Measurements from ENCODE around the gene OR1G1. TPM values are rescaled to one million over a fixed set of nuclear protein-coding genes. Genes with fewer than 3 reads are reported as not detected.

OR1G1 gene
- not detected in 2 replicates for total RNA-seq
- not detected in 2 replicates for polyA plus RNA-seq
- polyA plus RNA-seq (2011; cell fraction: cytosol; rRNA removed): not detected in 2 replicates
- polyA plus RNA-seq (2011; cell fraction: nucleus; rRNA removed): not detected in 2 replicates
- polyA plus RNA-seq (2012): not detected in 2 replicates
- not detected in 2 replicates for polyA minus RNA-seq
- not detected for polyA minus RNA-seq (2011; cell fraction: cytosol; rRNA and poly(A)+ RNA removed)
- not detected in 2 replicates for polyA minus RNA-seq (2011; cell fraction: nucleus; rRNA and poly(A)+ RNA removed)
- Bru-seq, nascent RNA: not detected
- not detected for BruChase-seq, experiment 1, labeled RNA remaining after a 6-hour chase
- BruChase-seq, experiment 2, labeled RNA remaining after a 2-hour chase: not detected
- long read RNA-seq: 0 reads

DNA sequence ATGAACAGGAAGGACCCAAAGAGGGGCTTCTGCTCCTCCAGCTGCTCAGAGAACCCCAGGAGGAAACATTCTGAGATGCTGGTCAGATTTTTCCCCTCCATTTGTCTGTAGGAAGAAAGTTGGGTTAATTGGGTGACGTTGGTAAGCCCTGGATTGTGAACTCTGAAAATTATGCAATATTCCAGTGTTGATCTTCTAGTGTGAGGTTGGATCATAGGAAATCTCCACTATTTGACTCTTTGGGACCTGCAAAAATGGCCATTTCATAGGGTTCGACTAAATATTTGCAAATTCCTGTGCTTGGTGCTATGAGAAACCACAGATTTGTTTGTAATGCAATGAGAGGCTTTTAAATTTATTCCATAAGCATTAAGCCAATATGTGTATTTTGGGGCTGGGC, at the start of gene OR1G1:
Gene OR1G1 (minus strand): TSS at position 101 of the 400 bp plus-strand sequence. CDS start 0 bp downstream, at position 101.
- TF ChIP-seq JUN (IDR thresholded peaks at IDR 0.05; ENCODE audit: borderline replicate concordance, insufficient read depth, insufficient read length, low read depth) (no peak), POLR2AphosphoS5 (IDR thresholded peaks at IDR 0.05; ENCODE audit: insufficient read depth, low read depth, low read length) (no peak), MYC (IDR thresholded peaks at IDR 0.05; ENCODE audit: low read depth, low read length) (no peak), POLR2A (IDR thresholded peaks at IDR 0.05; ENCODE audit: low read depth, low read length) (no peak), EZH2 (IDR thresholded peaks at IDR 0.05; ENCODE audit: borderline replicate concordance, low read depth, low read length, severe bottlenecking) (no peak)
- TF ChIP-seq, protein P1, sequence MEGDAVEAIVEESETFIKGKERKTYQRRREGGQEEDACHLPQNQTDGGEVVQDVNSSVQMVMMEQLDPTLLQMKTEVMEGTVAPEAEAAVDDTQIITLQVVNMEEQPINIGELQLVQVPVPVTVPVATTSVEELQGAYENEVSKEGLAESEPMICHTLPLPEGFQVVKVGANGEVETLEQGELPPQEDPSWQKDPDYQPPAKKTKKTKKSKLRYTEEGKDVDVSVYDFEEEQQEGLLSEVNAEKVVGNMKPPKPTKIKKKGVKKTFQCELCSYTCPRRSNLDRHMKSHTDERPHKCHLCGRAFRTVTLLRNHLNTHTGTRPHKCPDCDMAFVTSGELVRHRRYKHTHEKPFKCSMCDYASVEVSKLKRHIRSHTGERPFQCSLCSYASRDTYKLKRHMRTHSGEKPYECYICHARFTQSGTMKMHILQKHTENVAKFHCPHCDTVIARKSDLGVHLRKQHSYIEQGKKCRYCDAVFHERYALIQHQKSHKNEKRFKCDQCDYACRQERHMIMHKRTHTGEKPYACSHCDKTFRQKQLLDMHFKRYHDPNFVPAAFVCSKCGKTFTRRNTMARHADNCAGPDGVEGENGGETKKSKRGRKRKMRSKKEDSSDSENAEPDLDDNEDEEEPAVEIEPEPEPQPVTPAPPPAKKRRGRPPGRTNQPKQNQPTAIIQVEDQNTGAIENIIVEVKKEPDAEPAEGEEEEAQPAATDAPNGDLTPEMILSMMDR (IDR thresholded peaks at IDR 0.05; ENCODE audit: extremely low read depth in 1 of 2, insufficient read depth in 1 of 2, low read depth in 1 of 2, low read length in 2 of 2): no peak
- TF ChIP-seq, protein P2, sequence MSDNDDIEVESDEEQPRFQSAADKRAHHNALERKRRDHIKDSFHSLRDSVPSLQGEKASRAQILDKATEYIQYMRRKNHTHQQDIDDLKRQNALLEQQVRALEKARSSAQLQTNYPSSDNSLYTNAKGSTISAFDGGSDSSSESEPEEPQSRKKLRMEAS (IDR thresholded peaks at IDR 0.05; ENCODE audit: insufficient read depth, insufficient read length): no peak
- H3K9ac ChIP-seq (replicated peaks; ENCODE audit: extremely low read depth, insufficient read depth, low read length): no peak within 1 kb of the TSS
- no peak within 1 kb of the TSS for H3K4me3 ChIP-seq (replicated peaks in 1 of 3; ENCODE audit: insufficient read depth in 1 of 3, low read depth in 1 of 3, low read length in 3 of 3)
- no peaks in the 10 kb centered on the region for H3K27me3 ChIP-seq (ENCODE audit: control insufficient read depth in 2 of 2, insufficient read depth in 2 of 2, low read length in 2 of 2)
- H3K4me1 ChIP-seq (ENCODE audit: control insufficient read depth, extremely low read depth, insufficient read depth, low read length): no peaks in the 10 kb centered on the region
- DNase-seq (ENCODE audit: low read depth, low spot score) (no peak), FAIRE-seq (no peak)
- CTCF ChIA-PET: no interaction called here
- H2AFZ ChIP-seq (ENCODE audit: low read depth, low read length): no peak within 1 kb of the TSS
- no peaks in the 10 kb centered on the region for H3K36me3 ChIP-seq (ENCODE audit: control insufficient read depth in 2 of 2, extremely low read depth in 1 of 2, insufficient read depth in 2 of 2, low read length in 2 of 2)
- dilution Hi-C loops (cut with MboI; ENCODE audit: extremely low pct_ligation_motif_present, low sequenced_read_pairs) (no loop called here), intact Hi-C loops (cut with micrococcal nuclease) (no loop called here)
- no peaks in the 10 kb centered on the region for H3K9me3 ChIP-seq (replicated peaks; ENCODE audit: control insufficient read depth, insufficient read depth, low read length)
- no peaks in the 10 kb centered on the region for H3K79me2 ChIP-seq (ENCODE audit: control insufficient read depth, insufficient read depth, low read length)
- no peaks in the 10 kb centered on the region for H3K9me1 ChIP-seq (replicated peaks; ENCODE audit: control insufficient read depth, extremely low read depth, insufficient read depth, low read length)
- POLR2A ChIA-PET: no interaction called here
- no peak within 1 kb of the TSS for H3K4me2 ChIP-seq (ENCODE audit: insufficient read depth, low read length)
- no TSS peak for BruUV-seq (replicated peaks)
- H3K27ac ChIP-seq (ENCODE audit: insufficient read depth, low read depth, low read length): no peak within 1 kb of the TSS
- H4K20me1 ChIP-seq (replicated peaks; ENCODE audit: control insufficient read depth, extremely low read depth, insufficient read depth, low read length): no peaks in the 10 kb centered on the region

Measured in endothelial cell of umbilical vein (primary cell).